ENCODE data around the gene PHC3. TPM values are rescaled to one million over a fixed set of nuclear protein-coding genes. Genes with fewer than 3 reads are reported as not detected.
"Not testable (repeated sequence)": the region's sequence is repeated elsewhere in the genome, so short reads cannot be mapped to it uniquely, and the experiment has no call there.

The PHC3 gene
- 11.1 and 15.8 TPM in 2 replicates for total RNA-seq (2014; rRNA removed; shearing (Covaris generic))
- polyA plus RNA-seq (2015; cell fraction: cytosol; rRNA removed), result 10.2 and 15.9 TPM in 2 replicates
- 22.8 and 29.5 TPM in 2 replicates for polyA plus RNA-seq (2015; cell fraction: nucleus; rRNA removed)

GRCh38 chr3:170180908-170181885 is at the start of gene PHC3:
Gene PHC3 (minus strand): TSS chr3:170181733. CDS start chr3:170181715, 18 bp downstream.
- DNase-seq (ENCODE audit: low read depth, low spot score), result peak; percentile 91
- in situ Hi-C loops (cut with HindIII; ENCODE audit: low pct_unique_long_range_greater_than_20kb, low sequenced_read_pairs), result no loop called here

GRCh38 chr3:170228093-170228766 is 46.7 kb upstream of the PHC3 start:
- no peak for DNase-seq (ENCODE audit: low read depth, low spot score)
- in situ Hi-C loops (cut with HindIII; ENCODE audit: low pct_unique_long_range_greater_than_20kb, low sequenced_read_pairs), result no loop called here

GRCh38 chr3:170226426-170226960 is 45.0 kb upstream of the PHC3 start:
- in situ Hi-C loops (cut with HindIII; ENCODE audit: low pct_unique_long_range_greater_than_20kb, low sequenced_read_pairs), result no loop called here
- no peak for DNase-seq (ENCODE audit: low read depth, low spot score)

GRCh38 chr3:170225166-170225565 is 43.6 kb upstream of the PHC3 start:
- in situ Hi-C loops (cut with HindIII; ENCODE audit: low pct_unique_long_range_greater_than_20kb, low sequenced_read_pairs), result no loop called here
- DNase-seq (ENCODE audit: low read depth, low spot score), result no peak

GRCh38 chr3:170222647-170223541 is 41.4 kb upstream of the PHC3 start:
- peak; percentile 26 for DNase-seq (ENCODE audit: low read depth, low spot score)
- in situ Hi-C loops (cut with HindIII; ENCODE audit: low pct_unique_long_range_greater_than_20kb, low sequenced_read_pairs), result no loop called here

GRCh38 chr3:170221924-170222646 is 40.6 kb upstream of the PHC3 start, which contains the start of gene PRKCI:
Gene PRKCI (plus strand): TSS chr3:170222424. CDS start chr3:170222670, 246 bp downstream.
- in situ Hi-C loops (cut with HindIII; ENCODE audit: low pct_unique_long_range_greater_than_20kb, low sequenced_read_pairs), result no loop called here
- peak; percentile 97 for DNase-seq (ENCODE audit: low read depth, low spot score)

- in situ Hi-C loops (cut with HindIII; ENCODE audit: low pct_unique_long_range_greater_than_20kb, low sequenced_read_pairs), result no loop called here
- no peak for DNase-seq (ENCODE audit: low read depth, low spot score)
Measured at GRCh38 chr3:170220871-170221270, 39.3 kb upstream of the PHC3 start.

GRCh38 chr3:170219850-170220249 is 38.3 kb upstream of the PHC3 start:
- in situ Hi-C loops (cut with HindIII; ENCODE audit: low pct_unique_long_range_greater_than_20kb, low sequenced_read_pairs), result no loop called here
- no peak for DNase-seq (ENCODE audit: low read depth, low spot score)

- in situ Hi-C loops (cut with HindIII; ENCODE audit: low pct_unique_long_range_greater_than_20kb, low sequenced_read_pairs), result no loop called here
- no peak for DNase-seq (ENCODE audit: low read depth, low spot score)
Measured at GRCh38 chr3:170211668-170212067, 30.1 kb upstream of the PHC3 start.

- no peak for DNase-seq (ENCODE audit: low read depth, low spot score)
- in situ Hi-C loops (cut with HindIII; ENCODE audit: low pct_unique_long_range_greater_than_20kb, low sequenced_read_pairs), result no loop called here
Measured at GRCh38 chr3:170207717-170208116, 26.2 kb upstream of the PHC3 start.

GRCh38 chr3:170206164-170206762 is 24.7 kb upstream of the PHC3 start:
- in situ Hi-C loops (cut with HindIII; ENCODE audit: low pct_unique_long_range_greater_than_20kb, low sequenced_read_pairs); DNase-seq (ENCODE audit: low read depth, low spot score): not testable (repeated sequence)

GRCh38 chr3:170205302-170205701 is 23.8 kb upstream of the PHC3 start:
- DNase-seq (ENCODE audit: low read depth, low spot score), result no peak
- in situ Hi-C loops (cut with HindIII; ENCODE audit: low pct_unique_long_range_greater_than_20kb, low sequenced_read_pairs), result no loop called here

GRCh38 chr3:170204509-170204908 is 23.0 kb upstream of the PHC3 start:
- in situ Hi-C loops (cut with HindIII; ENCODE audit: low pct_unique_long_range_greater_than_20kb, low sequenced_read_pairs), result no loop called here
- DNase-seq (ENCODE audit: low read depth, low spot score), result no peak

GRCh38 chr3:170204023-170204472 is 22.5 kb upstream of the PHC3 start:
- in situ Hi-C loops (cut with HindIII; ENCODE audit: low pct_unique_long_range_greater_than_20kb, low sequenced_read_pairs), result no loop called here

GRCh38 chr3:170203457-170203856 is 21.9 kb upstream of the PHC3 start:
- in situ Hi-C loops (cut with HindIII; ENCODE audit: low pct_unique_long_range_greater_than_20kb, low sequenced_read_pairs), result no loop called here
- DNase-seq (ENCODE audit: low read depth, low spot score), result no peak

More at GRCh38 chr3:170204023-170204472, 22.5 kb upstream of the PHC3 start:
- no peak for DNase-seq (ENCODE audit: low read depth, low spot score)

GRCh38 chr3:170201527-170201926 is 20.0 kb upstream of the PHC3 start:
- no peak for DNase-seq (ENCODE audit: low read depth, low spot score)
- in situ Hi-C loops (cut with HindIII; ENCODE audit: low pct_unique_long_range_greater_than_20kb, low sequenced_read_pairs), result no loop called here
